Mesenteric fat pad (tissue), 1 donor: ENCODE measurements around the gene UBE2O. TPM values are rescaled to one million over a fixed set of nuclear protein-coding genes. Genes with fewer than 3 reads are reported as not detected.

Source experiments
- DNase-seq: peaks from one replicate; pipeline ENCODE4 v3.0.0-alpha.2; 2020; ENCODE audit warnings: low spot score
- long read RNA-seq: library from polyadenylated mRNA; unstranded; transcript quantifications from one replicate; pipeline ENCODE4 v2.0.0, GENCODE V29; 2020
- total RNA-seq: library from RNA; stranded (reverse); fragmentation: NEBNext Ultra II Directional; extraction: Animal tissue kit (Norgen Biotek cat#: 25700); gene quantifications from one replicate; pipeline ENCODE4 v1.2.1, GENCODE V29; 2021
- donor health status: DM: yes; HTN: yes; CAD: no.

The UBE2O gene
- 20.4 TPM for total RNA-seq
- long read RNA-seq, partial matches to known transcripts, result 14 of 28 reads
- long read RNA-seq, other reads (novel, unspliced or antisense), result 14 of 28 reads

DNA sequence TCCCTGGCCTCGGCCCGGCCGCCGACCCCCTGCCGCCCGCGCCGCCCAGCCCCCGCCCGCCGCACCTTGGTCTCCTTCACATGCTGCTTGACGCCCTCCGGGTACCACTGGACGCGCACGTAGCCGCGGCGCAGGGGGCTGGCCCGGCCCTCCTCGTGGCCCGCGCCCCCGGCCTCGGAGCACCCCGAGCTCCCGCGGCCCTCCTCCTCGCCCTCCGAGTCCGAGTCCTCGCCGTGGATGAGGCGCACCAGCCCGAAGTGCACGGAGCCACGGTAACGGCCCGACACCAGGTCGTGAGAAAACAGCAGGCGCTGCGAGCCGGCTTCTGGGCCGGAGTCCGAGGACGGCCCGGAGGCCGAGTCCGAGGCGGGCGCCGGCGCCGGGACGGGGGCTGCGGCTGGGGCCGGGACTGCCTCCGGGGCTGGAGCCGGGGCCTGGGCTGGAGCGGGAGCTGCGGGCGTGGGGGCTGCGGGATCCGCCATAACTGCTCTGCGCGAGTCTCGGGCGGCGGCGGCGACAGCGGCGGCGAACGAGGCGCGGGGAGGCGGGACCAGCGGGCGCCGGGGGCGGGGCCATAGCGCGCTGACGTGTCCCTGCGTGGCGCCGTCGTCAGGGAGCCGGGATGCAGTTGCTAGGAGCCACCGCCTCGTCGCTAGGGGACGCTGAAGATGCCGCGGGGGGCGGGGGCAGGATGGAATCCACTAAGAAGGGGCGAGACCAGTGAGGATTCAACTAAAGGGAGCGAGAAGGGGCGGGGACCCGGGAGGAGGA is at the start of gene UBE2O:
UBE2O (minus strand) TSS at position 493 of the 771 bp plus-strand sequence; CDS start at position 482, 11 bp downstream.
- DNase-seq, result peak; percentile 97

DNA sequence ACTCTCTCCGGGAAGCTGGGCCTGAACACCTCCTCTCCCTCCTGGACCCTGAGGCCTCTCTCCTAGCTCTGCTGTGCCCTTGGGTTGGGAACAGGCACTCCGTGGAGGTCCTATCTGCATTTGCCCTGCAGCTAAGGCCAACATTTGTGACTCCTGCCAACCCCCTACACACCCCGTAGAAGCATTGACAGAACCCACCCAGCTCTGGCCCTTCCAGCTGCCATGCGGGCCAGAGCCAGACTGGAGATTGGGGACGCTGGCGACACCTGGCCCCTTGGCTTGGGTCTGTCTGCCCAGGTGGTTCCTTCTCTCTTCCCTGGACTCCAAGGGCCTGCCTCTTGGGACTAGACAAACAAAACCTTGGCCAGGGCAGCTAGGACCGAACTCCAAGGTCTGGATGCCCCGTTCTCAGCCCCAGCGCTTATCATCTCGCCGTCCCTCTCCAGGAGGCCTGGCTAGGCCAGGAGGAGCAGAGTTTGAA is 48.9 kb upstream of the UBE2O start:
- no peak for DNase-seq

DNA sequence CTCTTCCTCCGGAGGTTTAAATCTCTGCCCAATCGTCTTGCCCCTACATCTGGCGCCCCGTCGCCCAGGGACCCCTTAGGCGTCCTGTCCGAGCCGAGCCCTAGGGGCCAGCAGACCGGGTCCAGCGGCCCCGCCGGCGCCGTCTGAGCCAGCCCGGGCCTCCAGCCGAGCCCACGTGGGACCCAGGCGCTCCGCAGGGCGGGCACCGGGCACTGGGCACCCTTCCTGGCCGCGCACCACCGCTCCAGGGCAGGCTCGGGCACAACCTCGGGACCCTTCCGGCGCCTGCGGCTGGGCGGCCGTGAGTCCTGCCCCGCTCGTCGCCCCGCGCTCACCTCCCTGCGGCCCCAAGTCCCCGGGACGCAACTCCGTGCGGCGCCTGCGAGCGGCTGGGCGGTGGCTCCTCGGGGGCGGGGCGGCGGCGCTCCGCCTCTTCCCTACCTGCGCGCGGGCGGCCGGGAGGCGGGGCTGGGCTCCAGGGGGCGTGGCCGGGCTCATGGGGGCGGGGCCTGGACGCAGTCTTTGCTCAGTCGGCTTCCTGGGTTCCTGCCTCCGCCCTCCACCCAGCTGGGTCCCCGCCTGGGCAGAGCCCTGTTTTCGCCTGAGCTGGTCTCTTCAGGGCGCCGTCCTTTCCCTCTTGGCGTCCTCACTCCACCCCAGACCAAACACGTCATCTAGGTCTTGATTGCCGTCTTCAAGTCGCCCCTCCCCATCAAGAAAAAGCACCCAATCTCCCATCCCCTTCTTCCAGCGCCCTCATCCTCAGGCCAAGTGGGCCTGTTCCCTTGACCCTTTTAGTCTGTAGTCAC is 48.3 kb upstream of the UBE2O start, which contains the start of gene RHBDF2:
RHBDF2 (minus strand) TSS at position 406 of the 809 bp plus-strand sequence. CDS start 19,899 bp downstream, outside the sequence.
- peak; percentile 97 for DNase-seq

DNA sequence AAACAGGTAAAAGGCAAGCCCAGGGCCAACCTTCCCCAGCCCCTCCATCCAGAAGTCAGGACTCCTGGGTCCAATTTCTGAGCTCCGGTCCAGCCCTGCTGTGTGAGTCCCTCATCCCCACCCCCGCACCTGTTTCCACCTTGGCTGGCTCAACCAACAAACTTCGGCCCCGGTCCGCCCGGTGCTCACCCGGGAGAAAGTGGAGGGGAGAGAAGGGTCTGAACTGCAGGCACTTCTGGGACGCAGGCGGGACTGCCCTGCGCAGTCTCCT is 47.7 kb upstream of the UBE2O start:
- no peak for DNase-seq

DNA sequence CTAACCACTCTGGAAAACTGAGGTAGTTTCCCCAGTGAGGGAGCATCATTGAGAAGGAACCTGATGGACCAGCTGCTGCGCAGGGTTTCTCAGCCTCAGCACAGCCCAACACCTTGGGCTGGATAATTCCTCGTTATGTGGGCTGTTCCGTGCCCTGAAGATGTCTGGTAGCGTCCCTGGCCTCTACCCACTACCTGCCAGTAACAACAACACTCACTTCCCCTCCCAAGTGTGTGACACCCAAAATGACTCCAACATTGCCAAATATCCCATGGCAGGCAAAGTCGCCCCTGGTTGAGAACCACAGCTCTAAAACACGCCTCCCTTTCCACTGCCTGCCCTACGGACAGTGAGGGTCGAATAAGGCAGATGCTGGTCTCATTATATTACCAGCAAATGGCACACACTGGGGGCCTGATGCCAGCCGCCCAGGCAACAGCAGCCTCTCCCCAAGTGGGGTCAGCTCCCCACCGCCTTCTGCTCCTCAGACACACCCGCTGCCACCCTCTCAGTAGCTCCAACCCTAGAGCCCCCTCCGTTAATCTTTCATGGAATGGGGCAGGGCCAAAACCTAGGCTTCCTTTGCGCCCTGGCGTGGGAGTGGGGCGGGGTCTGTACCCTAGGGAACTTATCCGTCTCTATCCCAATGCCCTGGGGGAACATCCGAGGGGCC is 47.3 kb upstream of the UBE2O start:
- DNase-seq, result no peak

DNA sequence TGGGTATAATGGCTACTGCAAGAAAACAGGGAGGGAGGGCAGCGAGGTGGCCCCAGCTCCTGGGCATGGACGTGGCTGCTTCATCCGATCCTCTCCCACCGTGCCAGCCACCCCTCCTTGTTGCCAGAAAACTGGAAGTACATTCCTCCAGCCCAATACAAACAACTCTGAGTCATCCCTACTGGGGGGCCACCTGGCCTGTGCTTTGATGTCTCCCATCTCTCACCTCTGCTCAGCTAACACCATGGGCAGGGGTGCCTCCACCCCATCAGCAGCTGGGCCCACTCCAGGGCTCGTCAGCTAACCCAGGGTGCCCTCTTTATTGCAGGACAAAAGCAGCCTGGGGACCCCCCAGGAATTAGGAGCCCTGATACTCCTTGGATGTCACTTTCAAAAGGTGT is 46.3 kb upstream of the UBE2O start:
- no peak for DNase-seq

DNA sequence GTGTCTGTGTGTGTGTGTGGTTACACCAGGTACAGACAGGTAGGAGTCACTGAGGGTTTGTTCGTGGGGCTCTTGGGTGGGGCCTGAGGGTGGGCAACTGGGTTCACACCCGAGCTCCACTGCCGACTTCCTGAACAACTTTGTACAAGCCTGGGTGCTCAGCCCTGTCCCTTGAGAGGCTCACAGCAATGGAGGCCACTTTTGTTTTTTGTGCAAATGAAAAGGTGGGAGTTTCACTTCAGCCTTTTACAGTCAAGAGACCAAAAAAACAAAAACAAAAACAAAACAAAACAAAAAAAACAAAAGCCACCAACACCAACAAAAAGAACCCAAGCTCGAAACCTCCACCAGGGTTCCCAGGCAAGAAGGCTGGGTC is 45.9 kb upstream of the UBE2O start:
- no peak for DNase-seq

DNA sequence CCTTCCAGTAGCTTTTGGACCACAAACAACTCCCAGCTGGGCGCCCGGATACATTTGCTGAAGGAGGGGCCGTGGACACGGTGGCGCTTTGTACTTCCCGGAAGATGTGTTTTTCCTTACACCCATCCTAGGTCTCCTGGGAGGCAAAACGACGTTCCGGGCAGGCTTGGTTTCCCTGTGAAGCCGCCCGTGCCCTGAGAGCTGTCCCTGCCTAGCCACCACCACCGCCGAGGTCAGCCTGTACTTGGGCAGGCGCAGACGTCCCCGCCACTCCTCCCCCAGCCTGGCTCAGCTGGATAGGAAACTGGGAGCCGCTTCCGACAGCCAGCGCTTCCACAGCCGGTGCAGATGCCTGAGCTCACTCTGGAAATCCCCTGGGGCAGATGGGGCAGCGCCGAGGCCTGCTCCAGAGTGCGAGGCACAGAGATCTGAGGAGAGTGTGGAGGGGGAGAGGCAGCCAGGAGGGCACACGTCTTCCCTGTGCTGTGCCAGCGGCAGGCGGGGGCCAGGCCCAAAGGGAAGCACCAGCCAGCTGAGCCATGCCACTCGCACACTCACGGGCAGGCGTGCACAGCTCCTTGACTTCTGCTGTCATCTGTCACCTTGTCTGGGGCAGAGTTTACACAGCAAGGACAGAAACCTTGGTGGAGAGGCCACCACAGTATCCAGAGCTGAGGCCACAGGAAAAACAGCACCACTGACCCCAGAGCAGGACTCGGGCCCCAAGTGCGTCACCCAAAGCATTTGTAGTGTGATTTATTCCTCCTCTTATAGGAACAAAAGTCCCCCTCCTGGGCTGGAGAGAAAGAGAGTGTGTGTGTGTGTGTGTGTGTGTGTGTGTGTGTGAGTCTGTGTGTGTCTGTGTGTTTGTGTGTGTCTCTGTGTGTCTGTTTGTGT is 45.3 kb upstream of the UBE2O start:
- no peak for DNase-seq

DNA sequence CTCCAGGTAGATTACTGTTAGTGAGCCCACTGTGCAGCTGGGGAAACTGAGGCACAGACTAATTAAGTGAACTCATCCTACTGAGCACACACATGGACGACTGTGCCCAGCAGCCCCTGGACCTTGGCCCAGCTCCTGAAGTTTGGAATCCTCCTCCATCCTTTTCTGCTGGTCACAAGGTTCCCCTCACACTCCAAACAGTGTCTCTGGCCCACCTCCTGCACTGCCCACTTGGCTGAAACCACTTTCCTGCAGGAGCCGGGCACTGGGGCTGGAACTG is 44.7 kb upstream of the UBE2O start:
- no peak for DNase-seq

DNA sequence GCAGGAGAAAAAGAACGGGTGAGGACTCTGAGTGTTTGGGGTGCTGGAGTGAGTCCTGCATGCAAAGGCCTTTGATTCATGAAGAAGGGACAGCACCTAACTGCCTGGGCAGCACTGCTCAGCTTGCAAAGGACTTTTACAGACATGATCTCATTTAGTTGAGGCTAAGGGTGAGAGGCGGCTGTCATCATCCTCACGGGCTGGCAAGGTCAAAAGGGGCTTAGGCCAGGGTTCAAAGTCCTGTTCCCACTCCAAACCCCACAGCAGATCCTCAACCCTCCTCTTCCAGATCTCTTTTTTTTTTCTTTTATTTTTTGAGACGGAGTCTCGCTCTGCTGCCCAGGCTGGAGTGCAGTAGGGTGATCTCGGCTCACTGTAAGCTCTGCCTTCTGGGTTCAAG is 43.5 kb upstream of the UBE2O start:
- DNase-seq, result no peak

DNA sequence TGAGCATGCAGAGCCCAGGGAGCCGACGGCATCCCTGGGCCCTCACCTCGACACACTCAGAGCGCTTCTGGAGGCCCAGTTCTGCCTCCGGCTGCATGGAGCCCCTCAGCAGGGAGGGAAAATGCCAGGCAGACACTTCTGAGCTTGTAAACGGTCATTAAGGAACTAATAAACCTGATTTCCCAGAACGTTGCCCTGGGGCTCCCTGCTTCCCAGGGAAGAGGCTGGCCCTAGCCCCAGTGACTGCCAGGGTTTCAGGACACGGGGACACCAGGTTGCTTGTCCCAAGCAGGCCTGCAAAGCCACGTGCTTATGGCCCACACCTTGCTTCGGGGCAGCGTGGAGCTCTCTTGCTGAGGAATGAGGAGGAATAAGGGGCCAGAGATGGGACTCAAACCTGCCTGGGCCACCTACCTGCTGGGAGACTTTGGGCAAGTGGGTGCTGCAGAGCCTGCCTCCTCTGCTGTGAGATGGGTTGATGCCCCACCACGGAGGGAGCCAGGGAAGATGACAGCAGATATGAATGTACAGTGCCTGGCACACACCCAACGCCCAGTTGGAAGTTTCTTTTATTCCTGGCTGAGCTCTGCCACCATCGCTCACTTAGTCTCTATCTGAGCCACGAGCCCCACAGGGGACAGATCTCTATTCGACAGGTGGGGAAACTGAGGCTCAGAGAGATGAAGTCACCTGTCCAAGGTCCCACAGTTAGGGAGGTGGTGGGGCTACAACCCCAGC is 42.9 kb upstream of the UBE2O start:
- DNase-seq, result no peak

DNA sequence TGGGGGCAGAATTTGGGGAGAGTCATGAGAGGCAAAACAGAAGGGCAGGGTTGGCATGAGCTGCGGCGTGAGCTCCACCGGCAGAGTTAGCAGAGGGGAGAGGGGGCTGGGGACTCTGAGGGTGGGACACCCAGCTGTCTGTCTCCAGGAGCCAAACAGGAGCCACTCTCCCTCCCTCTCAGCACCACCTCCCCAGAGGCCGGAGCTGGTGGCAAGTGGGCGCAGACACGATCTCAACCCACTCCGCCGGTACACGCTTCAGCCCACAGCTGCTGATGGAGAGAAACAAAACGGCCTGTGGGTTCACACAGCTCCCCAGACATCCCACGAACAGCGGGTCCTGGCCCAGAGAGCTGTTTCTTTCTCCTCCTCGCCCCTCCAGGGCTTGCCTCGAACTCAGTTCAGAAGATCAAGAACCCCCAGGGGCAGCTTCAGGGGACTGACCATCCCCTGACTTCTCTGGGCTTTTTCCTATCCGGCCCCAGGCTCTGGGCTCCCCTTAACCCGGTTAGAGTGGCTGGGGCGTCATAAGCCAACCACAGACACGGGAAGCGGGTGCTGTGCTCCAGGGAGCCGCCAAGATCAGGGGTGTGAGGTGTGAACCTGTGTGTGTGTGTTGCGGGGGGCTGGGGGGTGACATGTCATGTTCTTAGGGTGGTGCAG is 40.7 kb upstream of the UBE2O start:
- no peak for DNase-seq

DNA sequence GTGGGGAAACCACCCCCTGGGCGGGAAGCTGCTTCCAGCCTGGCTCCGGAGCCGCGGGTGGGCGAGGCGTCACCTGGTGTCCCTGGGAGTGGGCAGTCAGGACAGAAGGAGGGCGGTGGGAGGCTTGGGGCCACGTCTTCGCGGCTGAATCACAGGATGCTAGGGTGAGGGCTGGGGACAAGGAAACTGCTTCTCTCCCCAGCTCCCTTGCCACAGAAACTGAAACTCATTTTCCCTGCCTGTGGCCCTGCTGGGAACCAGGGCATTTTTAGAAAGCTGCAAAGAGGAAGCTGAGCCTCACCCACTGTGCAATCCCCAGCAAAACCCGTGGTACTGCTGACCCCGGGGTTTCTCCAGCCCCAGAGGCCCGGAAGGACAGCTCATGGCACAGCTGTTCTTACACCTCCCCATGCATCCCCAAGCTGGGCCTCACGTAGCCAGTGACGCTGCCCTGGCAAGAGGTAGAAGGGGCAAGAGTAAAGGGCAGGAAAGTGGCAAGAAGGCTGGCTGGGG is 40.1 kb upstream of the UBE2O start:
- no peak for DNase-seq

DNA sequence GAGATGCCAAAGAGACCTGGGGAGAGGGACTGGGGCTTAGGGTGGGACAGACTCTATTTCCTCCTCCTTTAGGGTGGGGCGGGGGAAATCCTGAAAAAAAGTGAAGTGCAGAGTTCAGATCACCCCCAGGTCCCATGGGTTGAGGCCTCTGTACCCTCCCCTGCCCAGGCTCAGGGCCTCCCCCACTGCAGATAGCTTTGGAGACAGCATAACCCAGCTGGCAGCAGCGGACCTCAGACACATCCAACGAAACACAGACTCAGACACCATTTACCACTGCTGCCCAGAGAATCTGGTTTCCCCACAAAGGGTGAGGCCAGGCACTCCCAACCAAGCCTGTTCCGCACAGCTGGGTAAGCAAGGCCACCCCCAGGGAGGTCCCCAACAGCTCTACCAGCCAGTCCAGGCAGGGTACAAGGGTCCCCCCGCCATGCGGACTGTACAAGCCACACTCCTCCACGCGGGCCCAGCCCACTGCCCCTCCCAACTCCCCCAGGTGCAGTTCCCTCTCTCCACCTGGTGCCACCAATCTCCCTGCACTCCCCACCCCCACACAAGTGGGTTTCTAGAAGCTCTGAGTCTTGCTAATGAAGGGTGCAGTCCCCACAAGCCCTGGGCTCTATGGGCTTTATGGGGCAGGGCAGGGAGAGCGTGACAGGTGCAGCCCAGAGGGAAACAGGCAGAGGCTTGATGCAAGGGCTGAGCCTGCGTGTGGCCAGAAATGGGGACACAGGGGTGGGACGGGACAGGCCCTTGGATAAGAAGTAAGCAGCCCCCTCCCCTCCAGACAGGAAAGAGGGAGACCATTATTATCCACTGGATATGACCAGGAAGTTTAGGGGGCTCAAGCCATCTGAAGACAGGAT is 39.4 kb upstream of the UBE2O start:
- DNase-seq, result no peak

DNA sequence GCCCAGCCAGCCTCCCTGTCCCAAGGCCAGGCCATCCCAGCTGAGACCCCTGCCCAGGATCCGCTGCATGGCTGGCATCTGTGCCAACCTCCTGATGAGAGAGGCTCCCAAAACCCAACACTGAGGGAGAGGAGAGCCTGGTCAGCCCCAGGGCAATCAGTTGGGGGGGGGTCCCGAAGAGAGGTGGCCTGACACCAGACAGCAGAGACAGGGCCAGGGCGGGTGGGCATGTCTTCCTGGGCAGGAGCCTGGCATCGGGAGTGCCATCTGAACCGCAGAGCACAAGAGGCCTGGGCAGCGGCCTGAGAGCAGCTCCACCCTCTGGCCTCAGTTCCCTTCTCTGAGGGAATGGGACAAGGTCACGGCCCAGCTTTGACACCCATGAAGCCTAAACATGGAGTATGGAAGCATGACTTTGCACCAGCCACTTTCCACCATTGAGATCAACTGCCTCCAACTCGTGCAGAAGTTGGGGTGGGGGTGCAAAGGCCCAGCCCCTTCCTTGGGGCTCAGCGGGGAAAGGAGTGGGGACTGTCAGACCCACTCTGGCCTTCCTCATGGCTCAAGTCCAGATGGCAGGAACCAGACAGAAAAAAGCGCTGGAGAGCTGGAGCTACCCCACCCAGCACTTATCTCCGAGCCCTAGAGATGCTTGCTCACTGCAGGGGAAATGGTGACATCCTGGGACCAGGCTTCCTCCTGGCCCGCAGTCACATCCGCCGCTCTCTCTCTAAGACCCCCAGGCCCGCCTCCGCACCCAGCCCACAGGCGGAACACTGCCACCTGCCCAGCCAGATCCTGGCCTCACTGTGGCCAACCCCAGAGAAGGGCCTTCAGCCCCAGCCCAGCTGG is 38.5 kb upstream of the UBE2O start:
- DNase-seq, result no peak

DNA sequence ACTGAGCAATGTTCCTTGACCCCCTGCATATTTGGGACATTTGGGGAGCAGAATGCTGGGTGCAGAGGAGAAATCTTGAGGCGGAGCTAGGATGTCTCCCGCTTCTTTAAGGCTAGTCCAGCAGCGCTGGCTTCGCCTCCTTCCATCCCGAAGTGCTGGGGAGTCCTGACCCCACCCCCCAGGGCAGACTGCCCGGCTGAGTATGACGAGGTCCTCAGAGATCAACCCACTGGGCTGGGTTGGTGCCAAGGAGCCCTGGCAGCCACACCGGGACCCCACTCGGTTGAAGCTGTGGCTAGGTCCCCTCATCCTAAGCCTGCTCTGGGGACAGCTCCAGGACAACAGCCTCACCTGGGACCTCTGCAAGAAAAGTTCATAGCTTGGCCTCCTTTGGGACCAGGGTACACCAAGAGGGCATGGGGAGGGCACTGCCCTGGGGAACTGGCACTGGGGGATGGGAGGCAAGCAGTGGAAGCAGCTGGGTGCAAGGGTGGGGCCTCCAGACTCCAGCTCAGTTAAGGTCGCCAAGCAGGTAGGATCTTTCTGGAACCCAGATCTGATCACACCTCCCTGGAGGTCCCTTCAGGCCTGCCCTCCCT is 37.3 kb upstream of the UBE2O start:
- DNase-seq, result no peak
